H1 (cell line): ENCODE data around the gene DNM2. TPM values are rescaled to one million over a fixed set of nuclear protein-coding genes. Genes with fewer than 3 reads are reported as not detected.

ENCODE experiments used
- CTCF ChIA-PET: fragments of 300-600 bp; sonication (Branson Sonifier 250); formaldehyde crosslinking; loops from one replicate; lab custom pipeline; 2021; ENCODE audit not compliant: partially characterized antibody; lab: Charles Lee
- POLR2A ChIA-PET: fragments of 300-600 bp; sonication (Branson Sonifier 250); formaldehyde crosslinking; loops from one replicate; lab custom pipeline; 2021; ENCODE audit warnings: inconsistent platforms; ENCODE audit not compliant: partially characterized antibody; lab: Charles Lee
- DNase-seq, 2 experiments: peaks; one replicate each; pipeline versions ENCODE4 v3.0.0 to v3.0.0-alpha.2; 2010 to 2022; ENCODE audit warnings: low spot score in 2 of 2, low read depth in 1 of 2, mixed read lengths in 1 of 2
- FAIRE-seq: peaks from 2 replicates; lab custom pipeline; 2011; peaks lifted over from hg19 to GRCh38; lab: Jason Lieb, UNC
- H2AFZ ChIP-seq: 2 replicates; pipeline ENCODE4 v1.8.1; 2012; ENCODE audit warnings: low read length, inconsistent platforms
- H2AK5ac ChIP-seq: 2 replicates; pipeline ENCODE4 v1.6.1; 2013; ENCODE audit warnings: low read depth, low read length
- H2BK120ac ChIP-seq: replicated peaks from 2 replicates; pipeline ENCODE3; 2013; ENCODE audit warnings: low read depth, low read length, inconsistent platforms
- H2BK12ac ChIP-seq: 2 replicates; pipeline ENCODE4 v1.6.1; 2013; ENCODE audit warnings: low read depth, low read length
- H2BK15ac ChIP-seq: 2 replicates; pipeline ENCODE4 v1.6.1; 2013; ENCODE audit warnings: low read length
- H2BK20ac ChIP-seq: 2 replicates; pipeline ENCODE4 v1.6.1; 2013; ENCODE audit warnings: low read length
- H2BK5ac ChIP-seq: 2 replicates; pipeline ENCODE4 v1.6.1; 2013; ENCODE audit warnings: low read depth, low read length
- H3K14ac ChIP-seq: 2 replicates; pipeline ENCODE4 v1.6.1; 2013; ENCODE audit warnings: inconsistent platforms; ENCODE audit not compliant: insufficient read length
- H3K18ac ChIP-seq: 2 replicates; pipeline ENCODE4 v1.6.1; 2013; ENCODE audit warnings: low read length; ENCODE audit errors: extremely low read depth
- H3K23ac ChIP-seq: 2 replicates; pipeline ENCODE4 v1.6.1; 2013; ENCODE audit warnings: inconsistent platforms; ENCODE audit not compliant: insufficient read length
- H3K23me2 ChIP-seq: 2 replicates; pipeline ENCODE4 v1.6.1; 2013; ENCODE audit warnings: low read depth, low read length
- H3K27ac ChIP-seq: 2 replicates; pipeline ENCODE4 v1.6.1; 2011; ENCODE audit warnings: low read depth, low read length, inconsistent platforms
- H3K27me3 ChIP-seq, 4 experiments: replicated peaks in 1 of 4; 1 replicate in 1 of 4; 2 replicates in 3 of 4; pipeline versions ENCODE4 v1.6.1 to v1.8.1; 2011 to 2013; ENCODE audit warnings: low read length in 3 of 4, mild to moderate bottlenecking in 3 of 4, inconsistent platforms in 2 of 4, mixed read lengths in 2 of 4, moderate library complexity in 1 of 4; ENCODE audit not compliant: control insufficient read depth in 3 of 4, insufficient read depth in 3 of 4; ENCODE audit errors: extremely low read depth in 1 of 4
- H3K36me3 ChIP-seq, 4 experiments: 2 replicates each; pipeline versions ENCODE4 v1.6.1 to v1.8.1; 2011 to 2013; ENCODE audit warnings: mild to moderate bottlenecking in 4 of 4, low read length in 3 of 4, moderate library complexity in 2 of 4, control low read depth in 1 of 4, inconsistent platforms in 1 of 4; ENCODE audit not compliant: insufficient read depth in 4 of 4, control insufficient read depth in 2 of 4
- H3K4ac ChIP-seq: replicated peaks from 2 replicates; pipeline ENCODE3; 2013; ENCODE audit warnings: low read length, low read depth, mixed read lengths, inconsistent platforms; ENCODE audit not compliant: insufficient read length
- H3K4me1 ChIP-seq, 4 experiments: replicated peaks in 1 of 4; 1 replicate in 1 of 4; 2 replicates in 3 of 4; pipeline versions ENCODE4 v1.6.1 to v1.8.1; 2011 to 2013; ENCODE audit warnings: low read length in 3 of 4, inconsistent platforms in 2 of 4, mixed read lengths in 1 of 4; ENCODE audit not compliant: insufficient read depth in 4 of 4, control insufficient read depth in 3 of 4
- H3K4me2 ChIP-seq, 2 experiments: 2 replicates each; pipeline versions ENCODE4 v1.6.1 to v1.8.1; 2011 to 2013; ENCODE audit warnings: low read depth in 2 of 2, low read length in 2 of 2, control low read depth in 1 of 2, inconsistent platforms in 1 of 2, mild to moderate bottlenecking in 1 of 2; ENCODE audit not compliant: insufficient read depth in 1 of 2
- H3K4me3 ChIP-seq, 4 experiments: fragments of 200-600, 300-600 bp in 1 of 4; sonication (generic), shearing (Covaris generic), sonication (Bioruptor Twin) in 1 of 4; 2 replicates each; pipeline versions ENCODE4 v1.5.1 to v1.8.1; 2011 to 2016; ENCODE audit warnings: low read length in 4 of 4, low read depth in 3 of 4, control low read depth in 2 of 4, inconsistent platforms in 2 of 4, mild to moderate bottlenecking in 2 of 4, mixed read lengths in 1 of 4, moderate library complexity in 1 of 4; ENCODE audit not compliant: insufficient read depth in 2 of 4; ENCODE audit errors: extremely low read depth in 1 of 4
- H3K56ac ChIP-seq: replicated peaks from 2 replicates; pipeline ENCODE3; 2013; ENCODE audit warnings: low read depth, mild to moderate bottlenecking, mixed read lengths, low read length, inconsistent platforms; ENCODE audit not compliant: insufficient read length
- H3K79me1 ChIP-seq: 2 replicates; pipeline ENCODE4 v1.6.1; 2013; ENCODE audit warnings: low read depth, low read length, control low read depth
- H3K79me2 ChIP-seq, 2 experiments: 2 replicates each; pipeline versions ENCODE4 v1.6.1 to v1.8.1; 2012 to 2013; ENCODE audit warnings: low read length in 2 of 2, mild to moderate bottlenecking in 2 of 2, inconsistent platforms in 1 of 2; ENCODE audit not compliant: insufficient read depth in 2 of 2, control insufficient read depth in 1 of 2
- H3K9ac ChIP-seq, 4 experiments: replicated peaks in 1 of 4; 1 replicate in 1 of 4; 2 replicates in 3 of 4; pipeline versions ENCODE4 v1.6.1 to v1.8.1; 2011 to 2013; ENCODE audit warnings: low read depth in 3 of 4, low read length in 3 of 4, control low read depth in 2 of 4, mild to moderate bottlenecking in 2 of 4, moderate library complexity in 2 of 4, inconsistent platforms in 1 of 4; ENCODE audit errors: extremely low read depth in 1 of 4
- H3K9me3 ChIP-seq, 2 experiments: 2 replicates each; pipeline versions ENCODE4 v1.6.1 to v1.8.1; 2012 to 2013; ENCODE audit warnings: mild to moderate bottlenecking in 2 of 2, moderate library complexity in 2 of 2, control low read depth in 1 of 2, inconsistent platforms in 1 of 2, low read depth in 1 of 2, low read length in 1 of 2, mixed read lengths in 1 of 2; ENCODE audit not compliant: insufficient read depth in 2 of 2
- H4K20me1 ChIP-seq, 2 experiments: replicated peaks in 1 of 2; 2 replicates each; pipeline versions ENCODE3 to v1.8.1; 2011 to 2013; ENCODE audit warnings: inconsistent platforms in 2 of 2, low read length in 2 of 2, mild to moderate bottlenecking in 1 of 2; ENCODE audit not compliant: insufficient read depth in 2 of 2, control insufficient read depth in 1 of 2
- H4K5ac ChIP-seq: 2 replicates; pipeline ENCODE4 v1.6.1; 2013; ENCODE audit warnings: low read length, low read depth, mixed read lengths, inconsistent platforms; ENCODE audit not compliant: insufficient read length
- H4K8ac ChIP-seq: 2 replicates; pipeline ENCODE4 v1.8.0; 2013; ENCODE audit warnings: mild to moderate bottlenecking, moderate library complexity, low read length, inconsistent platforms; ENCODE audit not compliant: insufficient read depth; ENCODE audit errors: extremely low read depth
- H4K91ac ChIP-seq: replicated peaks from 2 replicates; pipeline ENCODE3; 2013; ENCODE audit warnings: low read length, mixed read lengths, inconsistent platforms; ENCODE audit not compliant: insufficient read length
- POLR2AphosphoS5 ChIP-seq: IDR thresholded peaks from 2 replicates; pipeline ENCODE4 v1.6.1; 2011; ENCODE audit warnings: low read depth, low read length
- TAF1 ChIP-seq: IDR thresholded peaks from 2 replicates; pipeline ENCODE4 v1.6.1; 2011; ENCODE audit warnings: mild to moderate bottlenecking, low read depth, low read length
- WGBS, 2 experiments: shearing (Covaris generic) in 1 of 2; methylation state at CpG; one replicate each; pipeline versions ENCODE4 v1.1.6 to v1.1.7; 2013 to 2015; ENCODE audit warnings: low lambda C conversion rate in 2 of 2, mixed read lengths in 2 of 2, inconsistent platforms in 1 of 2, low coverage in 1 of 2, missing lambda C conversion rate in 1 of 2; ENCODE audit not compliant: insufficient replicate concordance in 2 of 2, insufficient coverage in 1 of 2, insufficient read length in 1 of 2; ENCODE audit errors: extremely low coverage in 1 of 2, missing lambda C conversion rate in 1 of 2; 5-methylcytosine and 5-hydroxymethylcytosine counted together
- polyA plus RNA-seq, 7 experiments: library from polyadenylated mRNA; depleted of rRNA in 3 of 7; stranded (reverse) in 5 of 7; unstranded in 2 of 7; fragments of >200 nt in 5 of 7; fragments of 200-250 nt in 2 of 7; gene quantifications; 1 replicate in 5 of 7; 2 replicates in 1 of 7; 4 replicates in 1 of 7; pipeline versions ENCODE4 v1.2.1 to v1.2.3, GENCODE V29; 2011 to 2013; ENCODE audit warnings: missing spikeins in 2 of 7, mixed read lengths in 2 of 7
- total RNA-seq: library from RNA; stranded (reverse); fragmentation: NEBNext Ultra II Directional; extraction: Animal tissue kit (Norgen Biotek cat#: 25700); gene quantifications from 2 replicates; pipeline ENCODE4 v1.2.1, GENCODE V29; 2021

DNM2 gene
- total and polyA plus RNA-seq, 2 of the 8 experiments (the other 6 are each of a cell fraction or from before 2014, with no cell fraction given): 61.9 to 120 TPM

- Histone ChIP-seq H2BK12ac (no peak overlapping the region), H3K23ac (no peak overlapping the region), H3K27ac (no peak overlapping the region), H3K14ac (no peak overlapping the region), H3K4me2 (no peak overlapping the region), H3K79me1 (peaks cover 7% of the 10 kb centered on the region), H2BK5ac (no peak overlapping the region), H3K4me1 (no peaks in the 10 kb centered on the region; a peak in 2 of 7 replicates), H4K91ac (no peak overlapping the region), H3K4me3 (no peak overlapping the region), H2BK20ac (no peak overlapping the region), H2AK5ac (no peak overlapping the region), H4K20me1 (peaks cover 34 to 44% of the 10 kb centered on the region in 2 experiments), H2BK15ac (no peak overlapping the region), H2AFZ (no peak overlapping the region), H3K23me2 (no peaks in the 10 kb centered on the region), H3K9ac (no peak overlapping the region), H2BK120ac (no peak overlapping the region), H3K56ac (no peak overlapping the region), H3K9me3 (no peaks in the 10 kb centered on the region), H3K27me3 (no peaks in the 10 kb centered on the region), H3K79me2 (peaks cover 0 to 89% of the 10 kb centered on the region in 2 experiments; a peak in 2 of 4 replicates), H3K36me3 (peaks cover 86 to 93% (median 91%) of the 10 kb centered on the region in 4 experiments), H3K4ac (no peak overlapping the region), H4K5ac (no peak overlapping the region), H3K18ac (no peak overlapping the region), H4K8ac (peak overlapping the region; percentile 31; the same call in 1 of the 2 replicates)
- CTCF ChIA-PET: interaction anchor here (1.1 to 2.0 kb wide), 5 partner anchors 9 to 99 kb away, joined by 3 to 7 read pairs (median 3); partner anchors contain the start of gene QTRT1
- FAIRE-seq (no peak), DNase-seq (no peak)
- TF ChIP-seq TAF1 (no peak), POLR2AphosphoS5 (peak; percentile 77; the same call in 1 of the 2 replicates)
- 97% methylated on average over 15 of the region's 15 CpGs; no CpG with 5 or more reads in 1 of the 2 experiments for WGBS, 2 experiments
- POLR2A ChIA-PET: interaction anchor here (1.1 to 59.0 kb wide), 5 partner anchors 11 to 128 kb away, joined by 3 to 1874 read pairs (median 3); partner anchors contain the start of genes DNM2, ILF3 and QTRT1
These were observed 37.2 kb upstream of the DNM2 start for GRCh38 chr19:10680545-10681135.
